ENCODE measurements around the gene ADGRA1.

DNA sequence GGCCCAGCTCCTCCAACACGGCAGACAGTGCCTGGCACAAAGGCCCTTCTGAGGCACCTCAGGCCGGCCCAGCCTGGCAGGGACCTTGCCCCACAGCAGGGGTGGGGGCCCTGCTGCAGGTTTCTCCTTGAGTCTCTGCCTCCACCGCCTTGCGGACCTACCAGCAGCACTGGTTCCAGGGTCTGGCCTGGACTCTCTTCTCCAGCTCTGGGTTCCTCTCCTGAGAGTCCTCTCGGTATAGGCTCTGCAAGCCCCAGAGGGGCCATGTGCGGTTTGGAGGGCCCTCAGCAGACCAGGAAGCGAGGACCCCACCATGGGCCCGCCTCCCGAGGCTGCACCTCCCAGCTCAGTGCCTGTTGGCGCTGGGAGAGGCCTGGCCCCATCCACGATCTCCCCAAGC, 38.1 kb upstream of the ADGRA1 start:
- TF ChIP-seq, protein P1, sequence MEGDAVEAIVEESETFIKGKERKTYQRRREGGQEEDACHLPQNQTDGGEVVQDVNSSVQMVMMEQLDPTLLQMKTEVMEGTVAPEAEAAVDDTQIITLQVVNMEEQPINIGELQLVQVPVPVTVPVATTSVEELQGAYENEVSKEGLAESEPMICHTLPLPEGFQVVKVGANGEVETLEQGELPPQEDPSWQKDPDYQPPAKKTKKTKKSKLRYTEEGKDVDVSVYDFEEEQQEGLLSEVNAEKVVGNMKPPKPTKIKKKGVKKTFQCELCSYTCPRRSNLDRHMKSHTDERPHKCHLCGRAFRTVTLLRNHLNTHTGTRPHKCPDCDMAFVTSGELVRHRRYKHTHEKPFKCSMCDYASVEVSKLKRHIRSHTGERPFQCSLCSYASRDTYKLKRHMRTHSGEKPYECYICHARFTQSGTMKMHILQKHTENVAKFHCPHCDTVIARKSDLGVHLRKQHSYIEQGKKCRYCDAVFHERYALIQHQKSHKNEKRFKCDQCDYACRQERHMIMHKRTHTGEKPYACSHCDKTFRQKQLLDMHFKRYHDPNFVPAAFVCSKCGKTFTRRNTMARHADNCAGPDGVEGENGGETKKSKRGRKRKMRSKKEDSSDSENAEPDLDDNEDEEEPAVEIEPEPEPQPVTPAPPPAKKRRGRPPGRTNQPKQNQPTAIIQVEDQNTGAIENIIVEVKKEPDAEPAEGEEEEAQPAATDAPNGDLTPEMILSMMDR (IDR thresholded peaks at IDR 0.05; ENCODE audit: borderline replicate concordance, extremely low read depth, low read length, poor library complexity, severe bottlenecking), result no peak
- TF ChIP-seq EZH2 (IDR thresholded peaks at IDR 0.05; ENCODE audit: borderline replicate concordance, low read depth, low read length, severe bottlenecking), result no peak

Measured in DND-41 (cell line).